Upper lobe of left lung (tissue), 6 donors: ENCODE results near the gene DENND1A. TPM values are rescaled to one million over a fixed set of nuclear protein-coding genes. Genes with fewer than 3 reads are reported as not detected.

ENCODE experiments used
- ATAC-seq, 2 donors: fragments of 200-7000 bp; cut with Tn5 transposase; one replicate each; pipeline ENCODE4 v1.9.1; 2022; ENCODE audit warnings: mild to moderate bottlenecking in 2 of 2, moderate library complexity in 2 of 2; ENCODE audit not compliant: low FRiP score in 2 of 2
- DNase-seq, 2 donors: peaks; one replicate each; pipeline ENCODE4 v3.0.0-alpha.2; 2019 to 2020
- H3K27ac ChIP-seq, 4 donors: fragments of 200-600 bp; sonication (generic); one replicate each; pipeline ENCODE4 v1.5.1; 2016 to 2019
- H3K27me3 ChIP-seq, 4 donors: fragments of 200-600 bp; sonication (generic); one replicate each; pipeline ENCODE4 v1.5.1; 2017 to 2019
- H3K36me3 ChIP-seq, 4 donors: fragments of 200-600 bp; sonication (generic); one replicate each; pipeline ENCODE4 v1.5.1; 2016 to 2019
- H3K4me1 ChIP-seq, 4 donors: fragments of 200-600 bp; sonication (generic); one replicate each; pipeline ENCODE4 v1.5.1; 2018 to 2019
- H3K4me3 ChIP-seq, 4 donors: fragments of 200-600 bp; sonication (generic); one replicate each; pipeline ENCODE4 v1.5.1; 2017 to 2019; ENCODE audit warnings: mild to moderate bottlenecking in 2 of 4, moderate library complexity in 1 of 4
- H3K9me3 ChIP-seq, 4 donors: fragments of 200-600 bp; sonication (generic); one replicate each; pipeline ENCODE4 v1.5.1; 2018 to 2019
- EP300 ChIP-seq, 4 donors: sonication (generic); formaldehyde crosslinking; IDR thresholded peaks; one replicate each; pipeline ENCODE4 v1.5.1; 2017; ENCODE audit warnings: antibody characterized with exemption in 4 of 4, control low read depth in 2 of 4
- POLR2A ChIP-seq, 4 donors: fragments of 450-650 bp; IDR thresholded peaks; one replicate each; pipeline ENCODE4 v1.5.1; 2016 to 2017; ENCODE audit warnings: antibody characterized with exemption in 4 of 4, mild to moderate bottlenecking in 2 of 4
- POLR2AphosphoS5 ChIP-seq, 2 donors: sonication (generic); formaldehyde crosslinking; IDR thresholded peaks; one replicate each; pipeline ENCODE4 v1.5.1; 2017; ENCODE audit warnings: antibody characterized with exemption in 2 of 2
- WGBS, 2 donors: methylation state at CpG; one replicate each; pipeline ENCODE4 v1.1.5; 2017 to 2018; 5-methylcytosine and 5-hydroxymethylcytosine counted together
- total RNA-seq, 6 donors: library from RNA; depleted of rRNA in 4 of 6; stranded (reverse); fragments of >200 nt in 4 of 6; gene quantifications; one replicate each; pipeline versions ENCODE4 v1.1.0 to v1.2.1, GENCODE V29; 2016 to 2021
- TF ChIP-seq, protein P1 (sequence below), 6 experiments: fragments of 450-650 bp in 4 of 6; fragments of 200-600 bp in 2 of 6; sonication (generic) in 2 of 6; IDR thresholded peaks; one replicate each; pipeline ENCODE4 v1.5.1; 2016 to 2019; ENCODE audit warnings: antibody characterized with exemption in 6 of 6
- donor health status: DM: no; HTN: no; CAD: no; lungs with moderate emphysema.
- donor health status: DM: no; HTN: yes; CAD: no; lungs with severe emphysema.

The DENND1A gene
- total RNA-seq, 6 donors from 2014 or later: 9.8 to 46.1 (median 16.0) TPM

DNA sequence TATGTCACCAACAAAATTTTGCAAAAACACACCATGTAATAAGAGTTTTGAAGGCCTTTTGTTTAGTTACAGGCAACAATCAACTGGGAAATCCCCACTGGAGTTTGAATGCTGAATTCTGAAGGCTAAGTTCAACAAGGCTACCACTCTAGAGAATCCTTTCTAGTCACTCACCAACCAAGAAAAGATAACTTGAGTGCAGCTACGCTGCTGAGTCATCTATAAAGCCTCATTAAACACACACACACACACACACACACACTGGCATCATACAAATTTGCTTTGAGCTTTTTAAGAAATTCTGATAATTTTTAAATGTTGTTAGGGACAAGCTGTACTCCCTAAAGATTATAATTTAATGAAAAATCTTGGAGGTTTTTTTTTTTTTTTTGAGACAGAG is 219.6 kb downstream of the DENND1A start:
- Histone ChIP-seq H3K27ac (no peak overlapping the region), H3K4me1 (no peaks in the 10 kb centered on the region), H3K27me3 (no peaks in the 10 kb centered on the region), H3K36me3 (no peaks in the 10 kb centered on the region), H3K4me3 (no peak overlapping the region), H3K9me3 (no peaks in the 10 kb centered on the region)
- WGBS, 2 donors: 61 to 64% methylated on average over 1 of the region's 1 CpG
- ATAC-seq (no peak), DNase-seq (no peak)
- TF ChIP-seq POLR2AphosphoS5 (IDR thresholded peaks at IDR 0.05) (no peak), POLR2A (IDR thresholded peaks at IDR 0.05) (no peak), EP300 (IDR thresholded peaks at IDR 0.05) (no peak)
- TF ChIP-seq, protein P1, sequence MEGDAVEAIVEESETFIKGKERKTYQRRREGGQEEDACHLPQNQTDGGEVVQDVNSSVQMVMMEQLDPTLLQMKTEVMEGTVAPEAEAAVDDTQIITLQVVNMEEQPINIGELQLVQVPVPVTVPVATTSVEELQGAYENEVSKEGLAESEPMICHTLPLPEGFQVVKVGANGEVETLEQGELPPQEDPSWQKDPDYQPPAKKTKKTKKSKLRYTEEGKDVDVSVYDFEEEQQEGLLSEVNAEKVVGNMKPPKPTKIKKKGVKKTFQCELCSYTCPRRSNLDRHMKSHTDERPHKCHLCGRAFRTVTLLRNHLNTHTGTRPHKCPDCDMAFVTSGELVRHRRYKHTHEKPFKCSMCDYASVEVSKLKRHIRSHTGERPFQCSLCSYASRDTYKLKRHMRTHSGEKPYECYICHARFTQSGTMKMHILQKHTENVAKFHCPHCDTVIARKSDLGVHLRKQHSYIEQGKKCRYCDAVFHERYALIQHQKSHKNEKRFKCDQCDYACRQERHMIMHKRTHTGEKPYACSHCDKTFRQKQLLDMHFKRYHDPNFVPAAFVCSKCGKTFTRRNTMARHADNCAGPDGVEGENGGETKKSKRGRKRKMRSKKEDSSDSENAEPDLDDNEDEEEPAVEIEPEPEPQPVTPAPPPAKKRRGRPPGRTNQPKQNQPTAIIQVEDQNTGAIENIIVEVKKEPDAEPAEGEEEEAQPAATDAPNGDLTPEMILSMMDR (IDR thresholded peaks at IDR 0.05): no peak

DNA sequence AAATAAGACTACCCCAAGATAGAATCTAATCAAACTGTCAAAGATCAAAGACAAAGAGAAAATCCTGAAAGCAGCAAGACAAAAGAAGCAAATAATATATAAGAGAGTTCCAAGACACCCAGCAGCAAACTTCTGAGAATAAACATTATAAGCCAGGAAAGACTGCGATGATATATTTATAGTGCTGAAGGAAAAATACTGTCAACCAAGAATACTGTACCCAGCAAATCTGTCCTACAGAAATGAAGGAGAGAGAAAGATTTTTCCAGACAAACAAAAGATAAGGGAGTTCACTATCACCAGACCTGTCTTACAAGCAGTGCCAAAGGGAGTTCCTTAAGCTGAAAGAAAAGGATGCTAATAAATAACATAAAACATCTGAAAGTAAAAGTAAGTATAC is 227.4 kb downstream of the DENND1A start:
- no peak for DNase-seq
- TF ChIP-seq POLR2A (IDR thresholded peaks at IDR 0.05): no peak
- TF ChIP-seq, protein P1 (IDR thresholded peaks at IDR 0.05): no peak
- TF ChIP-seq POLR2AphosphoS5 (IDR thresholded peaks at IDR 0.05): no peak
- TF ChIP-seq EP300 (IDR thresholded peaks at IDR 0.05): no peak
- 95 to 100% methylated on average over 1 of the region's 1 CpG for WGBS, 2 donors

DNA sequence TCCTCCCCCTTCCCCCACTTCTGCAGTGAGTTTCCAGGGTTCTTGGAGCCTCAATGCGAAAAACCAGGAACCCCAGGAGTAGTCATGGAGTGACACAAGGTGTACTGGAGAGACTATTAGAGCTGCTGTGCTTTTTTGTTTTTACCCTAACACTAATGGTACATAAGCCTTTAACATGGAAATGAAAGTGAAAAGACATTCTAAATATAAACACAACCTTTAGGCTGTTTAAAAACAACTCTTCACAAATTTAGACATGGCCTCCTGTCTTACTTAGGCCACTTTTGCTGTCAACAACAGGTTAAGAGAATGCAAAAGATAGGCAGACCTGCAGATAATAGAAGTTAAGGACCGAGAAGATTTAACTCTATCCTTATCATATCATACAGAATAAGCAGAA is 232.2 kb downstream of the DENND1A start:
- DNase-seq: no peak
- no peak overlapping the region for H3K4me3 ChIP-seq
- ATAC-seq: no peak
- 64 to 68% methylated on average over 2 of the region's 2 CpGs for WGBS, 2 donors
- H3K9me3 ChIP-seq: peaks cover 4 to 14% (median 11%) of the 10 kb centered on the region in 4 donors
- H3K27me3 ChIP-seq: no peaks in the 10 kb centered on the region
- H3K36me3 ChIP-seq: no peaks in the 10 kb centered on the region
- TF ChIP-seq EP300 (IDR thresholded peaks at IDR 0.05) (no peak), POLR2AphosphoS5 (IDR thresholded peaks at IDR 0.05) (no peak), POLR2A (IDR thresholded peaks at IDR 0.05) (no peak)
- TF ChIP-seq, protein P1 (IDR thresholded peaks at IDR 0.05): no peak
- H3K4me1 ChIP-seq: no peaks in the 10 kb centered on the region
- H3K27ac ChIP-seq: no peak overlapping the region

More for the DNA sequence above, 227.4 kb downstream of the DENND1A start:
- Histone ChIP-seq H3K27ac (no peak overlapping the region), H3K36me3 (no peaks in the 10 kb centered on the region), H3K4me3 (no peak overlapping the region), H3K4me1 (no peaks in the 10 kb centered on the region), H3K27me3 (no peaks in the 10 kb centered on the region), H3K9me3 (peaks cover 4 to 21% (median 16%) of the 10 kb centered on the region in 4 donors)
- ATAC-seq: no peak

DNA sequence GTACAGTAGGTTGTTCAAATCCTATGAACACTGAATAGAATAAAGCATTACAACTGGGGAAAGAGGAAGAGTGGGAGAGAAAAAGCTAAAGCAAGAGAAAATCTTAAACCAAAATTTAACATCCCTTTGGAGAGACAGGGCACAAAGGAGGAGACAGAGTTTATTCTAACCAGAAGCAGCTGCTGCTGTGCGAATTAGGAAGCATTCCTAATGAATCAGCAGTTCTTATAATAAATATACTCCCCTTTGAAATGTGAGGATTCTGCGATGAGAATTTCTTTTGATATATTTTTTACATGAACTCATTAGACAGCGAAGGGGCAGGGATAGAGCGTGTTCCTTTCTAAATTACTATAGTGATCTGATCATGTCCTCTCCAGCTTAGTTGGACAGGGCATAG is 233.4 kb downstream of the DENND1A start:
- ATAC-seq (no peak), DNase-seq (no peak)
- H3K4me3 ChIP-seq: no peak overlapping the region
- WGBS, 2 donors: 75 to 81% methylated on average over 4 of the region's 4 CpGs
- no peak overlapping the region for H3K27ac ChIP-seq
- H3K27me3 ChIP-seq: no peaks in the 10 kb centered on the region
- TF ChIP-seq, protein P1 (IDR thresholded peaks at IDR 0.05): no peak
- no peak for TF ChIP-seq POLR2AphosphoS5 (IDR thresholded peaks at IDR 0.05)
- no peak for TF ChIP-seq EP300 (IDR thresholded peaks at IDR 0.05)
- no peak for TF ChIP-seq POLR2A (IDR thresholded peaks at IDR 0.05)
- no peaks in the 10 kb centered on the region for H3K4me1 ChIP-seq
- peaks cover 0 to 2% (median under 1%) of the 10 kb centered on the region in 4 donors for H3K9me3 ChIP-seq
- H3K36me3 ChIP-seq: no peaks in the 10 kb centered on the region

DNA sequence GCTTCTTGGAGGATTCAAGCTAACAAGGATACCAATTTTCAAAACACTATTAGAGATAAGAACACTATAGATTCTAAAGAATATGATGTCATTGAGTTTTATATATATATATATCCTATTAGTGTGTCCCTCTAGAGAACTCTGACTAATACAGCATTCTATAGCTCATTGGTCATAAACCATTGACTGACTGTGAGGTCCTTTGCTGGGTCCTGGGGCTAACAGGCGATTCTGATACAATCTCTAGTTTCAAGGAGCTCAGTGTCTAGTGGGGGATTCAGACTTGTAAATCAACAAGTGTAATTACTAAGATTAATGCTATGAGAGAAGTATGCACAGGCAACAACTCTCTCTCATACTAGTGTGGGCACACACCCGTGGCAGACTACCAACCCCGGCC is 234.5 kb downstream of the DENND1A start:
- no peaks in the 10 kb centered on the region for H3K36me3 ChIP-seq
- no peaks in the 10 kb centered on the region for H3K9me3 ChIP-seq
- H3K27ac ChIP-seq: no peak overlapping the region
- H3K4me1 ChIP-seq: no peaks in the 10 kb centered on the region
- TF ChIP-seq EP300 (IDR thresholded peaks at IDR 0.05) (no peak), POLR2A (IDR thresholded peaks at IDR 0.05) (no peak), POLR2AphosphoS5 (IDR thresholded peaks at IDR 0.05) (no peak)
- TF ChIP-seq, protein P1 (IDR thresholded peaks at IDR 0.05): no peak
- H3K4me3 ChIP-seq: no peak overlapping the region
- no peak for ATAC-seq
- no peaks in the 10 kb centered on the region for H3K27me3 ChIP-seq
- WGBS, 2 donors: 95 to 96% methylated on average over 3 of the region's 3 CpGs
- no peak for DNase-seq
